LNCaP clone FGC (cell line): ENCODE measurements around the gene ESR2.

Experiments used
- DNase-seq: peaks from one replicate; pipeline ENCODE4 v3.0.0-alpha.2; 2011; ENCODE audit warnings: low read depth
- H3K4me3 ChIP-seq: 2 replicates; pipeline ENCODE4 v1.5.1; 2011; ENCODE audit warnings: mild to moderate bottlenecking, low read depth, low read length, control low read depth
- TF ChIP-seq, protein P1 (sequence below): IDR thresholded peaks from 2 replicates; pipeline ENCODE4 v1.5.1; 2012; ENCODE audit warnings: mild to moderate bottlenecking; ENCODE audit not compliant: control insufficient read depth, insufficient read depth; ENCODE audit errors: extremely low read depth

The ESR2 gene

DNA sequence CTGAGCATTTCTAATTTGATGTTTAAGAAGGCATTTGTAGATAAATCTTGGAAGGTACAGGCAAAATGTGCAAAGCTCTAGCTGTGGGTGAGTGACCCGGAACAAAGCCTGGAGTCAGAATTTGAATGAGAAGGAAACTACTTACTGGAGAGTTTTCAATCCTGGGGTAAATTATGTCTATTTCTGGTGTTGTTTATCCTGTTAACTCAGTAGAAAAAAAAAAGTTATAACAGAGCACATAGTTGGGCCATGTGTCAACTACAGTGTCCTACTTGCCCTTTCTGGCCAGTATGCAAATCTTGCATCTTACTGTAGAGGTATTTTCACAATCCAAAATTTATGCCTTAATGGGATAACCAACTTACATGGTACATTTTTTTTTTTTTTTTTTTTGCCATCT is 259.0 kb downstream of the ESR2 start:
- DNase-seq: no peak
- no peak overlapping the region for H3K4me3 ChIP-seq
- TF ChIP-seq, protein P1, sequence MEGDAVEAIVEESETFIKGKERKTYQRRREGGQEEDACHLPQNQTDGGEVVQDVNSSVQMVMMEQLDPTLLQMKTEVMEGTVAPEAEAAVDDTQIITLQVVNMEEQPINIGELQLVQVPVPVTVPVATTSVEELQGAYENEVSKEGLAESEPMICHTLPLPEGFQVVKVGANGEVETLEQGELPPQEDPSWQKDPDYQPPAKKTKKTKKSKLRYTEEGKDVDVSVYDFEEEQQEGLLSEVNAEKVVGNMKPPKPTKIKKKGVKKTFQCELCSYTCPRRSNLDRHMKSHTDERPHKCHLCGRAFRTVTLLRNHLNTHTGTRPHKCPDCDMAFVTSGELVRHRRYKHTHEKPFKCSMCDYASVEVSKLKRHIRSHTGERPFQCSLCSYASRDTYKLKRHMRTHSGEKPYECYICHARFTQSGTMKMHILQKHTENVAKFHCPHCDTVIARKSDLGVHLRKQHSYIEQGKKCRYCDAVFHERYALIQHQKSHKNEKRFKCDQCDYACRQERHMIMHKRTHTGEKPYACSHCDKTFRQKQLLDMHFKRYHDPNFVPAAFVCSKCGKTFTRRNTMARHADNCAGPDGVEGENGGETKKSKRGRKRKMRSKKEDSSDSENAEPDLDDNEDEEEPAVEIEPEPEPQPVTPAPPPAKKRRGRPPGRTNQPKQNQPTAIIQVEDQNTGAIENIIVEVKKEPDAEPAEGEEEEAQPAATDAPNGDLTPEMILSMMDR: no peak
